ENCODE measurements around the gene CEP152. TPM values are rescaled to one million over a fixed set of nuclear protein-coding genes. Genes with fewer than 3 reads are reported as not detected.

Gene CEP152
- total RNA-seq, 2 experiments from 2014 or later: 34.4 to 42.2 TPM

DNA sequence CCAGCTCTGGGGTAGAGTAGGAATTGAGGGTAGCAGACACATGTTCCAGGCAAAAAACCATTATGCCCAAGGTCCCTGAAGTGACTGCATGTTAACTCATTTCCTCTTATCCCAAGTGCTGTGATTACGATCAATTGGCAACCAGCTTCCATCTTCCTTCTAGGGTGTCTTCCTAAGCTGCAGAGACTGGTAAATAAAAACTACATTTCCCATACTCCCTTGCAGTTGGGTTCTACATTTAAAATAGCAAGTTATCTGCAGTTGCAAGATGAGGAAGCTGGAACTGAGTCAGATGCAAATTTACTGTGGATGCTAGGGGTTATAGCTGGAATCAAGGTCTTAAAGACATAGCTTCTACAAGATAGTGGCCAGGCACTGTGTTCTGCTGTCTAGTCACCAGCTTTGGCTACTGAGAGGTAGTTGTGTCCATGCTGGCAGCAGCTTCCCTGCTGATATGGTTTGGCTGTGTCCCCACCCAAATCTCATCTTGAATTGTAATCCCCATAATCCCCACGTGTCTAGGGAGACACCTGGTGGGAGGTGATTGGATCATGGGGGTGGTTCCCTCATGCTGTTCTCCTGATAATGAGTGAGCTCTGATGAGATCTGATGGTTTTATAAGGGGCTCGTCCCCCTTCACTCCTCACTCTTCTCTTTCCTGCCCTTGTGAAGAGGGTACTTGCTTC lies 114.1 kb downstream of the CEP152 start:
- Mint-ChIP-seq H3K9me3 (ENCODE audit: low read depth) (no peaks in the 10 kb centered on the region), H3K4me1 (no peaks in the 10 kb centered on the region), H3K27me3 (no peaks in the 10 kb centered on the region), H3K4me3 (no peak overlapping the region), H3K27ac (no peak overlapping the region), H3K36me3 (ENCODE audit: low read depth) (no peaks in the 10 kb centered on the region)
- CTCF ChIA-PET: interaction anchor here (0.8 to 0.9 kb wide), 2 partner anchors 21 to 46 kb away, joined by 3 to 4 read pairs; no protein-coding TSS in a partner anchor
- no peak for DNase-seq
- intact Hi-C loops (cut with DNase I, micrococcal nuclease): no loop called here
- POLR2A ChIA-PET: no interaction called here
- peak; percentile 39 for ATAC-seq

- DNase-seq (no peak), ATAC-seq (no peak)
- no peaks in the 10 kb centered on the region for H3K27me3 Mint-ChIP-seq
- ChIA-PET POLR2A (no interaction called here), CTCF (interaction anchor here (0.9 kb wide), 1 partner anchor 22 kb away, joined by 3 read pairs; no protein-coding TSS in a partner anchor)
- H3K4me3 Mint-ChIP-seq: no peak overlapping the region
- intact Hi-C loops (cut with DNase I, micrococcal nuclease): no loop called here
- no peaks in the 10 kb centered on the region for H3K9me3 Mint-ChIP-seq (ENCODE audit: low read depth)
- no peak overlapping the region for H3K27ac Mint-ChIP-seq
- no peaks in the 10 kb centered on the region for H3K4me1 Mint-ChIP-seq
- H3K36me3 Mint-ChIP-seq (ENCODE audit: low read depth): no peaks in the 10 kb centered on the region
These were observed 114.9 kb downstream of the CEP152 start for GRCh38 chr15:48695827-48696573.

- no peak for ATAC-seq
- intact Hi-C loops (cut with DNase I, micrococcal nuclease): no loop called here
These were observed 115.6 kb downstream of the CEP152 start for GRCh38 chr15:48695088-48695826.

GRCh38 chr15:48693484-48693883 lies 117.4 kb downstream of the CEP152 start:
- CTCF ChIA-PET: no interaction called here
- no peaks in the 10 kb centered on the region for H3K36me3 Mint-ChIP-seq (ENCODE audit: low read depth)
- intact Hi-C loops (cut with DNase I, micrococcal nuclease): no loop called here
- POLR2A ChIA-PET: no interaction called here
- no peaks in the 10 kb centered on the region for H3K9me3 Mint-ChIP-seq (ENCODE audit: low read depth)
- H3K4me3 Mint-ChIP-seq: no peak overlapping the region
- DNase-seq (no peak), ATAC-seq (no peak)
- H3K4me1 Mint-ChIP-seq: no peaks in the 10 kb centered on the region
- H3K27me3 Mint-ChIP-seq: no peaks in the 10 kb centered on the region
- H3K27ac Mint-ChIP-seq: no peak overlapping the region

More at GRCh38 chr15:48695088-48695826, 115.6 kb downstream of the CEP152 start:
- Mint-ChIP-seq H3K4me3 (no peak overlapping the region), H3K27ac (no peak overlapping the region), H3K4me1 (no peaks in the 10 kb centered on the region), H3K9me3 (ENCODE audit: low read depth) (no peaks in the 10 kb centered on the region), H3K27me3 (no peaks in the 10 kb centered on the region), H3K36me3 (ENCODE audit: low read depth) (no peaks in the 10 kb centered on the region)
- no peak for DNase-seq
- POLR2A ChIA-PET: no interaction called here
- CTCF ChIA-PET: no interaction called here

- H3K27ac Mint-ChIP-seq: no peak overlapping the region
- no peaks in the 10 kb centered on the region for H3K4me1 Mint-ChIP-seq
- peaks cover 2% of the 10 kb centered on the region for H3K27me3 Mint-ChIP-seq
- no peaks in the 10 kb centered on the region for H3K36me3 Mint-ChIP-seq (ENCODE audit: low read depth)
- no peak overlapping the region for H3K4me3 Mint-ChIP-seq
- ATAC-seq (no peak), DNase-seq (no peak)
- intact Hi-C loops (cut with DNase I, micrococcal nuclease): no loop called here
- ChIA-PET CTCF (no interaction called here), POLR2A (no interaction called here)
- peaks cover 12% of the 10 kb centered on the region for H3K9me3 Mint-ChIP-seq (ENCODE audit: low read depth)
These were observed 122.4 kb downstream of the CEP152 start for GRCh38 chr15:48688493-48688892.

Other genes with a start within 250 kb of the CEP152 start
- gene FBN1, start 165.4 kb downstream of the CEP152 start, total RNA-seq: under 1 TPM; 0.56 to 0.59 TPM
- 10 to 100 TPM; 73.6 to 82.5 TPM for gene EID1, start 67.1 kb upstream of the CEP152 start, total RNA-seq
- gene SHC4, start 152.8 kb upstream of the CEP152 start, total RNA-seq: 1 to 10 TPM; 1.4 TPM
- 10 to 100 TPM; 22.4 to 36.8 TPM for gene SECISBP2L, start 235.4 kb upstream of the CEP152 start, total RNA-seq